ENCODE results near the gene OSBPL6.

DNA sequence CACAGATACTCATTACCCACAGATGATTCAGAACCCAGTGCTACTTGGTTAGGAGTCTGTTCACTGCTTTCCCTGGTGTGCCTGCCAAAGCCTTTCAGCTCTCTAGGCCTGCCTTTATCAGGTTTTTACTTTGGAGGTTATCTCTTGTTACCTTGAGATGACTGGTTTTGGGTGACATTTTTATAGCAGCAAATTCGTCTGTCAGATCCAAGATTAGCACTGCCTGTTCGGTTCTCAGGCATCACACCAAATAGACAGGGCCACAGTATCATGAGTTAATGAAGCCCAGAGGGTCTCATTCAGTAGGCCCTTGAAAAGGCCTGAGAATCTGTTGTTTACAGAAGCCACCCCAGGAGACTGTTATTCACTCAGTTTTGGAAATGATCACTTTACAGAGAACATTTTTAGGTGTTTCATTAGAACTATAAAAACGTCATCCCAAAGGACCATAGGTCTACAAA, 121.2 kb downstream of the OSBPL6 start:
- TF ChIP-seq, protein P1, sequence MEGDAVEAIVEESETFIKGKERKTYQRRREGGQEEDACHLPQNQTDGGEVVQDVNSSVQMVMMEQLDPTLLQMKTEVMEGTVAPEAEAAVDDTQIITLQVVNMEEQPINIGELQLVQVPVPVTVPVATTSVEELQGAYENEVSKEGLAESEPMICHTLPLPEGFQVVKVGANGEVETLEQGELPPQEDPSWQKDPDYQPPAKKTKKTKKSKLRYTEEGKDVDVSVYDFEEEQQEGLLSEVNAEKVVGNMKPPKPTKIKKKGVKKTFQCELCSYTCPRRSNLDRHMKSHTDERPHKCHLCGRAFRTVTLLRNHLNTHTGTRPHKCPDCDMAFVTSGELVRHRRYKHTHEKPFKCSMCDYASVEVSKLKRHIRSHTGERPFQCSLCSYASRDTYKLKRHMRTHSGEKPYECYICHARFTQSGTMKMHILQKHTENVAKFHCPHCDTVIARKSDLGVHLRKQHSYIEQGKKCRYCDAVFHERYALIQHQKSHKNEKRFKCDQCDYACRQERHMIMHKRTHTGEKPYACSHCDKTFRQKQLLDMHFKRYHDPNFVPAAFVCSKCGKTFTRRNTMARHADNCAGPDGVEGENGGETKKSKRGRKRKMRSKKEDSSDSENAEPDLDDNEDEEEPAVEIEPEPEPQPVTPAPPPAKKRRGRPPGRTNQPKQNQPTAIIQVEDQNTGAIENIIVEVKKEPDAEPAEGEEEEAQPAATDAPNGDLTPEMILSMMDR (tag by site-specific recombination; IDR thresholded peaks at IDR 0.05), result no peak
- TF ChIP-seq ZNF501 (tag by site-specific recombination; IDR thresholded peaks at IDR 0.05) (no peak), ZNF837 (tag by site-specific recombination; IDR thresholded peaks at IDR 0.05) (no peak), ZBTB1 (tag by site-specific recombination; IDR thresholded peaks at IDR 0.05) (no peak), ZNF555 (tag by site-specific recombination; conservative IDR thresholded peaks at IDR 0.05) (no peak), ZNF664 (tag by site-specific recombination; IDR thresholded peaks at IDR 0.05) (no peak), ZNF335 (tag by site-specific recombination; conservative IDR thresholded peaks at IDR 0.05) (peak; percentile 71), SETDB1 (IDR thresholded peaks at IDR 0.05; ENCODE audit: insufficient read length, low read length) (no peak), ZSCAN30 (tag by site-specific recombination; IDR thresholded peaks at IDR 0.05) (no peak), ZNF585B (tag by site-specific recombination; IDR thresholded peaks at IDR 0.05) (no peak), ZNF473 (tag by site-specific recombination; IDR thresholded peaks at IDR 0.05) (no peak)
- TF ChIP-seq, protein P2, sequence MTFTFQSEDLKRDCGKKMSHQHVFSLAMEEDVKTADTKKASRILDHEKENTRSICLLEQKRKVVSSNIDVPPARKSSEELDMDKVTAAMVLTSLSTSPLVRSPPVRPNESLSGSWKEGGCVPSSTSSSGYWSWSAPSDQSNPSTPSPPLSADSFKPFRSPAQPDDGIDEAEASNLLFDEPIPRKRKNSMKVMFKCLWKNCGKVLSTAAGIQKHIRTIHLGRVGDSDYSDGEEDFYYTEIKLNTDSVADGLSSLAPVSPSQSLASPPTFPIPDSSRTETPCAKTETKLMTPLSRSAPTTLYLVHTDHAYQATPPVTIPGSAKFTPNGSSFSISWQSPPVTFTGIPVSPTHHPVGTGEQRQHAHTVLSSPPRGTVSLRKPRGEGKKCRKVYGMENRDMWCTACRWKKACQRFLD (tag by site-specific recombination; IDR thresholded peaks at IDR 0.05), result no peak
- TF ChIP-seq, protein P3, sequence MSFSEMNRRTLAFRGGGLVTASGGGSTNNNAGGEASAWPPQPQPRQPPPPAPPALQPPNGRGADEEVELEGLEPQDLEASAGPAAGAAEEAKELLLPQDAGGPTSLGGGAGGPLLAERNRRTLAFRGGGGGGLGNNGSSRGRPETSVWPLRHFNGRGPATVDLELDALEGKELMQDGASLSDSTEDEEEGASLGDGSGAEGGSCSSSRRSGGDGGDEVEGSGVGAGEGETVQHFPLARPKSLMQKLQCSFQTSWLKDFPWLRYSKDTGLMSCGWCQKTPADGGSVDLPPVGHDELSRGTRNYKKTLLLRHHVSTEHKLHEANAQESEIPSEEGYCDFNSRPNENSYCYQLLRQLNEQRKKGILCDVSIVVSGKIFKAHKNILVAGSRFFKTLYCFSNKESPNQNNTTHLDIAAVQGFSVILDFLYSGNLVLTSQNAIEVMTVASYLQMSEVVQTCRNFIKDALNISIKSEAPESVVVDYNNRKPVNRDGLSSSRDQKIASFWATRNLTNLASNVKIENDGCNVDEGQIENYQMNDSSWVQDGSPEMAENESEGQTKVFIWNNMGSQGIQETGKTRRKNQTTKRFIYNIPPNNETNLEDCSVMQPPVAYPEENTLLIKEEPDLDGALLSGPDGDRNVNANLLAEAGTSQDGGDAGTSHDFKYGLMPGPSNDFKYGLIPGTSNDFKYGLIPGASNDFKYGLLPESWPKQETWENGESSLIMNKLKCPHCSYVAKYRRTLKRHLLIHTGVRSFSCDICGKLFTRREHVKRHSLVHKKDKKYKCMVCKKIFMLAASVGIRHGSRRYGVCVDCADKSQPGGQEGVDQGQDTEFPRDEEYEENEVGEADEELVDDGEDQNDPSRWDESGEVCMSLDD (tag by site-specific recombination; IDR thresholded peaks at IDR 0.05), result no peak

Data from HEK293 (cell line).